Ovary (tissue), 3 donors: ENCODE data around the gene EPC2.

Experiments used
- EP300 ChIP-seq: sonication (generic); formaldehyde crosslinking; IDR thresholded peaks from one replicate; pipeline ENCODE4 v1.6.1; 2017; ENCODE audit warnings: antibody characterized with exemption
- POLR2A ChIP-seq: fragments of 450-650 bp; IDR thresholded peaks from one replicate; pipeline ENCODE4 v1.6.1; 2017; ENCODE audit warnings: antibody characterized with exemption, mild to moderate bottlenecking, moderate library complexity
- TF ChIP-seq, protein P1 (sequence below), 3 donors: fragments of 450-650 bp in 2 of 3; fragments of 200-600 bp in 1 of 3; IDR thresholded peaks; one replicate each; pipeline versions ENCODE4 v1.5.1 to v1.8.0; 2016 to 2022; ENCODE audit warnings: antibody characterized with exemption in 3 of 3, mild to moderate bottlenecking in 1 of 3
- donor health status: DM: no; HTN: no; CAD: no.

DNA sequence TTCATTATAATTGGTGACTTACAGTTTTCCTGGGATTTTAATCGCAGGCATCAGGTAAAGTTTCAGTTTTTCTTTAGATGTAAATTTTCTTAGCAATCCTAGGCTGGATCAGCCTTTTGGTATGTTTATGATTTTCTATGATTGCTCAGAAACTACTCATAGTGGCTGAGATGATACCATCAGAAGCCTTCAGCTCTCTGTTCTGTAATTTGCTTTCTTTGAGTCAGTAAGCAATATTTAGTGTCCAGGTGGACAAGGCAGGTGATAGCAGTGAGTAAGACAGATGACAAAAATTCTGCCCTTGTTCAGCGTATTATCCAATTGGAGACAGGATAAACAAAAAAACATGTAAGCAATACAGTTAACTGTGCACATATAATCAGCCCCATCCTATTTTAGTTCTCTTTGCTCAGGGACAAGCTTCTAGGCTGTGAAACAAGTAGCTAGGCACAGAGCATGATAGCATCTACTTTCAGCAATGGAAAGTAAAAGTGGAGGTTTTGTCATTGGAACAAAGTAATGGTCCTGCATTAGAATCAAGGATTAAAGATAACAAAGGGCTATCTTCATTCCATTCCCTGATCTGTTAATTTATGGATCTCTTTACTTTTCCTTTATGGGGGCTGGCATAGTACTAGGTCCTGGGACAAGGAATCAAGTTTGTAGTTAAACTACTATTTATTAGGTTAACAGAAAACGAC is 100.8 kb downstream of the EPC2 start:
- TF ChIP-seq EP300 (no peak), POLR2A (no peak)
- TF ChIP-seq, protein P1, sequence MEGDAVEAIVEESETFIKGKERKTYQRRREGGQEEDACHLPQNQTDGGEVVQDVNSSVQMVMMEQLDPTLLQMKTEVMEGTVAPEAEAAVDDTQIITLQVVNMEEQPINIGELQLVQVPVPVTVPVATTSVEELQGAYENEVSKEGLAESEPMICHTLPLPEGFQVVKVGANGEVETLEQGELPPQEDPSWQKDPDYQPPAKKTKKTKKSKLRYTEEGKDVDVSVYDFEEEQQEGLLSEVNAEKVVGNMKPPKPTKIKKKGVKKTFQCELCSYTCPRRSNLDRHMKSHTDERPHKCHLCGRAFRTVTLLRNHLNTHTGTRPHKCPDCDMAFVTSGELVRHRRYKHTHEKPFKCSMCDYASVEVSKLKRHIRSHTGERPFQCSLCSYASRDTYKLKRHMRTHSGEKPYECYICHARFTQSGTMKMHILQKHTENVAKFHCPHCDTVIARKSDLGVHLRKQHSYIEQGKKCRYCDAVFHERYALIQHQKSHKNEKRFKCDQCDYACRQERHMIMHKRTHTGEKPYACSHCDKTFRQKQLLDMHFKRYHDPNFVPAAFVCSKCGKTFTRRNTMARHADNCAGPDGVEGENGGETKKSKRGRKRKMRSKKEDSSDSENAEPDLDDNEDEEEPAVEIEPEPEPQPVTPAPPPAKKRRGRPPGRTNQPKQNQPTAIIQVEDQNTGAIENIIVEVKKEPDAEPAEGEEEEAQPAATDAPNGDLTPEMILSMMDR (IDR thresholded peaks at IDR 0.05): no peak
